ENCODE results near the gene ZNF41.

Gene ZNF41

DNA sequence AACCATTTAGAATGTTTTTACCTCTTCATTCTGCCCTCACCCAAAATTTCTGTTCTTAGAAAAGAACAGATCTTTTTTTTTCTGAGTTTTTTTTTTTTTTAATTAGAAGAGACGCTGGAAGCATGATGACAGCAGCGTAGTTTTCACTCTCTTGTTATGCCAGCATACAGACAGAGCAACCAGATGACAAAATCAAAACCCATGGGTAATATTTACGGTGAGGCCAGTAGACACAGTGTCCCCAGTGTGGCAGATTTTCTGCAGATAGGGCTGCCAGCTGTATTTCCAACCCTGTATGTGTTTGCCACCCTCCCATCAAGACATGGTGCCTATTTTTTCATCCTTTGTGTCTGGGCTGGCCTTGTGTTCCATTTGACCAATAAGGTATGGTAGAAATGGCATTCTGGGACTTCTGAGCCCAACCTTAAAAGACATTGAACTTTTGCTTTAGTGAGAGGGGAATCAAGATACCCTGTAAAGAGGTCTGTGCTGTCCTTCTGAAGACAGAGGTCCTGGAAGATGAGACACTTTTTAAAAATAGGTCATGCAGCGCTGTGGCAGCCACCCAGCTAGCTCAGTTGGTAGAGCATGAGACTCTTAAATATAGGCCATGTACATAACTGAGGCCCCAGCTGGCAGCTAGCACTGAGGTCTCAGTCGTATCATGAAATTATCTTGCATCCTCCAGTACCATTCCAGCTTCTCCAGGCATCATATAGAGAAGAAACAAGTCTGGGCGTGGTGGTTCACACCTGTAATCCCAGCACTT, 6.7 kb upstream of the ZNF41 start:
- no peak for DNase-seq

GRCh38 chrX:47484885-47485284, 1.9 kb upstream of the ZNF41 start:
- no peak for DNase-seq

DNA sequence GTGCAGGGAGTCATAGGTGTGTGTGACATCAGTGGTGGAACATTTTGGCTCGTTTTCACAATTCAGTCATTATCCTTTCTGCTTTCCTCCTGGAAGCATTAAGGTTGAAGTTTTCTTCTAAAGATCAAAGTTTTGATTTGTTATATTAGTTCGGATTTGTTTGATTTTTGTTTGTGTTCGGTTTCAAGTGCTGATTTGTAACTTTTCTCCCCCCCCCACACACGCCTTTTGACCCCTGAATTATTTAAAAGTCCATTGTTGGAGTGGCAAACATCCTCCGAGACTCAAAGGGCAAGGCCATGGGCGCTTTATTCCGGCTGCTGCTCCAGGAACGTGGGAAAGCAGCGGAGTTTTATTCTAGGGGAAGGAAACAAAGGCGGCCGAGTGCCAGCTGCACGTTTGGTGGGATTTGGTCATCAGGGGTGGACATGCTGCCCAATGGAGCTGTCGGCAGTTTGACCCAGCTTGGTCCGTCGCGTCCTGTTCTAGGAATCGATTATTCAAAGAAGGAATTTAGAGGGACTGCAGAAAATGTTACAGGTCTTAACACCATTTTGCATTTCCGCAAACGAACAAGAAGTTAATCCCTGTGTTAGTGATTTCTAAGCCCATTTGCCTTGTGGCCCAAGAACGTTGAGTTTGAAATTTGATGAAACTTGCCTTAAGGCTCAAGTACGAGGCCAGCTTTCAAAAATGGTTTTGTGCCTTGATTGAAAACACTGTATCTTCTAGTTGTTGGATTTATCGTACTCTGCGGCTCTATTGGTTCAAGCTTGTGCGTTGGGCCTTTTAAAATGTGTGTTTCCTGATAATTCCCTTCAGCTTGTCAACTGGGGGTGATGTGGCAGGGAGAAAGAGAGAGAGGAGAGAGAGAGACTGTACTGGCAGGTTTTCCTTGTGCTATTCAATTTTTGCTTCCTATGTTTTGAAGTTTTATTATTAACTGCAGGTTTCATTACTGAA, 565 bp upstream of the ZNF41 start:
- peak in 1 of 2 donors; percentile 5 for DNase-seq

DNA sequence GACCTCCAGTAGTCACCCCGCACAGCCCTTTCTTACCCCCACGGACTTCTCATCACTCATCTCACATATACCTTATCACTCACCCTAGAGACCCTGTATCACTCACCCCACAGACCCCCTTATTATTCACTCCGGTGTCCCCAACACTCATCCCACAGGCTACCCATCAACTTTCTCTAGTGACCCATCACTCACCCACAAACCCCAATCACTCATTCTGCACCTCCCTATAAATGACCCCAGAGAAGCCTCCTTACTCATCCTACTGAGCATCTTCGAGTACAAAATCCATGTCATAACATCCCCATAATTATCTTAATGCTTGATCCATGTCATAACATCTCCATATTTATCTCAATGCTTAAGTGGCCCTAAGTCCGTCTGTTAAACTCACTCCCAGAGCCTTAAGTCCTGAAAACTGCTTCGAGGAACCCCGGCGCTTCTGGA, 934 bp downstream of the ZNF41 start:
- peak in 1 of 2 donors; percentile 1 for DNase-seq

- DNase-seq = no peak
Measured at GRCh38 chrX:47481160-47481559, 1.9 kb downstream of the ZNF41 start.

DNA sequence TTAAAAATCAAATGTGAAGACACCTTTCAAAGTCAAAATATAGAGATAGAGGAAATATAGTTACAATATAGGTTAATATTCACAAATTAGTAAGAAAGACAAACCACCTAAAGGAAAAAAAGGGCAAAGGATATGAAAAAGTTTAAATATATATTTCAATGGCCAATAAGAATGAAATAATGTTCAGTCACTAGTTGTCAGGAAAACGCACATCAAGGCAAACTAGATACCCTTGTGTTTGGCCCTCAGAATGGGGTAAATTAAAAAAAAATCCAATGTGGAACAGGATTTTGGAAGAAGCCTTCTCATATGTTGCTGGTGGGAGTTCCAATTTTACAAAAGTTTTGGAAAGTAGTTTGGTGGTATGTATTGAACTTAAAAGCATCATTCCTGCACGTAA, 2.4 kb downstream of the ZNF41 start:
- no peak for DNase-seq

DNA sequence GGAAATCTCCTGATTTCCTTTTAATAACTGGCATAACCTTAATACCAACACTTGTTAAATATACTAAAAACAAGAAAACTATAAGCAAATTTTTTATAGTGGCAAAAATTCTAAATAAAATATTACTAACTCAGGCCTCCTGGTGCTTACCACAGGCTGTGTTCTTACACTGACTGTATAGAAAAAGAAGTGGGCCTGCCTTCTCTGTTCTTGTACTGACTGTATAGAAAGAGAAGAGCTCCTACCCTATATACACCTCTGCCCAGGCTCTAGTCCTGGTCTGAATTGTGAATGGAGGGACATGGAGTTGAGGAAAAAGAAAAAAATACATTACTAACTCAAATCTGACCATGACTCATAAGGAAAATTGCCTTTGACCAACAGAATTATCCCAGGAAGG, 7.5 kb downstream of the ZNF41 start:
- DNase-seq = no peak

DNA sequence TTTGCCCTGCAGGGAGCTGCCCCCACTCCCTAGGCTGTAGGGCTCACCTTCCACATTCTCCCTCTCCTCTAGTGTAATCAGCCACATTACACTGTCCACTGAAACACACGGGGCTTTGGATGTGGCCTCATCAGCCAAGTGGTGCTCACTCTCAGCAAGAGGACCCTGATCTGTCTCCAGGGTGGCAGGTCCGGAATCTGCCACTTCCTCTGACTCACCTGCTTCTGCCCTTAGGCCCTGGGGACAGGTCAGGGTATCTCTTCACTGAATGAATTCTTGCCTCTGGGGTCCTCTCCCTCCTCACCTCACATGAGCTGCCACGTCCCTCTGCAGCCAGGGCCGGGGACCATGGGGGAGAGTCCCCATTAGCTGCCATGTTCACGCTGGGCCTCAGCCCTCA, 15.9 kb downstream of the ZNF41 start:
- no peak for DNase-seq

GRCh38 chrX:47460561-47460960, 22.5 kb downstream of the ZNF41 start:
- DNase-seq = no peak

GRCh38 chrX:47458528-47458927, 24.5 kb downstream of the ZNF41 start:
- DNase-seq = no peak

GRCh38 chrX:47456080-47456479, 26.9 kb downstream of the ZNF41 start:
- DNase-seq = no peak

GRCh38 chrX:47452112-47452511, 30.9 kb downstream of the ZNF41 start:
- no peak for DNase-seq

DNA sequence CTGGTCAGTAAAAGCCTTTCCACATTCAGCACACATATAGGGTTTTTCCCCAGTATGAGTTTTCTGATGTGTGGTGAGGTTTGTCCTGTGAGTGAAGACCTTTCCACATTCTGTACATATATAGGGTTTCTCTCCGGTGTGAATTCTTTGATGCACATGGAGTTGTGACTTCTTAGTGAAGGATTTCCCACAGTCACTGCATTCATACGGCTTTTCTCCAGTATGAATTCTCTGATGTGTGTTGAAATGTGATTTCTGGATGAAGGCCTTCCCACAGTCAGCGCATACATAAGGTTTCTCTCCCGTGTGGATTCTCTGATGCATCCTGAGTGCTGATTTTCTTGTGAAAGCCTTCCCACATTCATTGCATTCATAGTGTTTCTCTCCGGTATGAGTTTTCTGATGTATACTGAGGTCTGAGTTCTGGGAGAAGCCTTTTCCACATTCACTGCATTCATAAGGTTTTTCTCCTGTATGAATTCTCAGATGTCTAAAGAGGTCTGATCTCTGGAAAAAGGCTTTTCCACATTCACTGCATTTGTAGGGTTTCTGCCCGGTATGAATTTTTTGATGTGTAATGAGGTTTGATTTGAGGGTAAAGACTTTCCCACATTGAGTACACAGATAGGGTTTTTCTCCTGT, 34.7 kb downstream of the ZNF41 start:
- DNase-seq = no peak

DNA sequence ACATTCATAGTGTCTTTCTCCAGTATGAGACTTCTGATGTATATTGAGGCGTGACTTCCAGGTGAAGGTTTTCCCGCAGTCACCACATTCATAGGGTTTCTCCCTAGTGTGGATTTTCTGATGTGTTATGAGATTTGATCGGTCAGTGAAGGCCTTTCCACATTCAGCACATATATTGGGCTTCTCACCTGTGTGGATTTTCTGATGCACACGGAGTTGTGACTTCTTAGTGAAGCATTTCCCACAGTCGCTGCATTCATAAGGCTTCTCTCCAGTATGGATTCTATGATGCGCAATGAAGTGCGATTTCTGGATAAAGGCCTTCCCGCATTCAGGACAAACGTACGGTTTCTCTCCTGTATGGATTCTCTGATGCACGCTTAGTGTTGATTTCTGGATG, 35.4 kb downstream of the ZNF41 start:
- DNase-seq = no peak

- no peak for DNase-seq
Measured at GRCh38 chrX:47446971-47447370, 36.1 kb downstream of the ZNF41 start.

- DNase-seq = no peak
Measured at GRCh38 chrX:47446431-47446830, 36.6 kb downstream of the ZNF41 start.

GRCh38 chrX:47430925-47431324, 52.1 kb downstream of the ZNF41 start:
- no peak for DNase-seq

DNA sequence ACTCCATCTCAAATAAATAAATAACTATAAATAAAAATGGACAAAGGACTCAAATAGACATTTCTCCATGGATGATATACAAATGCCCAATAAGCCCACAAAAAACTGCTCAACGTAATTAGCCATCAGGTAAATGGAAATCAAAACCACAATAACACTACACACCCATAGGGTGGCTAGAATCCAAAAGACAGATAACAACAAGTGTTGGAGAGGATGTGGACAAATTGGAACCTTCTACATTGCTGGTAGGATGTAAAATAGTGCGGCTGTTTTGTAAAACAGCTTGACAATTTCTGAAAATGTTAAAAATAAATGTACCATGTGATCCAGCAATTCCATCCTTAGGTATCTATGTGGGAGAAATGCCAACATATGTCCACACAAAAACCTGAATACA, 60.6 kb downstream of the ZNF41 start:
- no peak for DNase-seq

- no peak for DNase-seq
Measured at GRCh38 chrX:47420962-47421361, 62.1 kb downstream of the ZNF41 start.

GRCh38 chrX:47420265-47420664, 62.8 kb downstream of the ZNF41 start:
- DNase-seq = no peak

- DNase-seq = no peak
Measured at GRCh38 chrX:47413179-47413594, 69.8 kb downstream of the ZNF41 start.

All from hippocampal formation (tissue), 2 donors.